ENCODE measurements around the gene CACNG8.
"Not testable (repeated sequence)": the region's sequence is repeated elsewhere in the genome, so short reads cannot be mapped to it uniquely, and the experiment has no call there.

CACNG8 gene

GRCh38 chr19:53994811-53995210 lies 32.1 kb downstream of the CACNG8 start:
- no peak for DNase-seq

GRCh38 chr19:53998223-53998622 lies 35.5 kb downstream of the CACNG8 start:
- no peak for DNase-seq

GRCh38 chr19:53999694-54000093 lies 37.0 kb downstream of the CACNG8 start:
- DNase-seq, result no peak

DNA sequence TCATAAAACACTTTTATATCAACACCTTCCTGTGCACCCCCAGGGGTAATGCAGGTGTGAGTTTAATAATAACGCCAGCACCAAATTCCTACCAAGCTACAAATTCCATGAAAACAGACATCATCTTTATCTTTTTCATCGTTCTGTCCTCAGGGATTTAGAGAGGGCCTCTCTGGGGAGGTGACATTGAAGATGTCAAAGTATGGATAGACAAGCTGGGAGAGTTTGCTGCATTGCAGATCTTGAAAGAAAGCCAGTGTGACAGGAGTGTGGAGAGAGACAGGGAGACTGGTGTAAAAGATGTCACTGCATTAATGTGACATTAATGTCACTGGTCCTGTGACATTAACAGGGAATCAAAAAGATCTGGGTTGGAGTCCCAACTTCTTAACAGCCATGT lies 38.8 kb downstream of the CACNG8 start:
- no peak for DNase-seq

GRCh38 chr19:54002495-54003315 lies 40.0 kb downstream of the CACNG8 start:
- no peak for DNase-seq

GRCh38 chr19:54009440-54009839 lies 46.7 kb downstream of the CACNG8 start:
- DNase-seq, result no peak

GRCh38 chr19:54010474-54010873 lies 47.7 kb downstream of the CACNG8 start:
- no peak for DNase-seq

GRCh38 chr19:54011507-54012211 lies 48.9 kb downstream of the CACNG8 start:
- no peak for DNase-seq

DNA sequence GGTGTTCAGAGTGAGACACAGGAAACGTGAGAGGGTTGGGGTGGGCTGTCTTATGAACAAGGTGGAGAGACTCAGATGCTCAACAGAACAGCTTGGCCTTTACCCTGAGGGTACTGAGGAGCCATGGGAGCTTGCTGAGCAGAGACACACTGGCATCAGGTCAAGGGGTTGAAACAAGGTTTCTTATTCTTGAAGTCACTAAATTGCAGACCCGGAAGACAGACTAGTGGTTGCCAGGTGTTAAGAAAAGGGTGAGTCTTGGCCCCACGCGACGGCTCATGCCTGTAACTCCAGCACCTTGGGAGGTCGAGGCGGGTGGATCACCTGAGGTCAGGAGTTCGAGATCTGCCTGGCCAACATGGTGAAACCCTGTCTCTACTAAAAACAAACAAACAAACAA lies 51.1 kb downstream of the CACNG8 start:
- DNase-seq, result no peak

DNA sequence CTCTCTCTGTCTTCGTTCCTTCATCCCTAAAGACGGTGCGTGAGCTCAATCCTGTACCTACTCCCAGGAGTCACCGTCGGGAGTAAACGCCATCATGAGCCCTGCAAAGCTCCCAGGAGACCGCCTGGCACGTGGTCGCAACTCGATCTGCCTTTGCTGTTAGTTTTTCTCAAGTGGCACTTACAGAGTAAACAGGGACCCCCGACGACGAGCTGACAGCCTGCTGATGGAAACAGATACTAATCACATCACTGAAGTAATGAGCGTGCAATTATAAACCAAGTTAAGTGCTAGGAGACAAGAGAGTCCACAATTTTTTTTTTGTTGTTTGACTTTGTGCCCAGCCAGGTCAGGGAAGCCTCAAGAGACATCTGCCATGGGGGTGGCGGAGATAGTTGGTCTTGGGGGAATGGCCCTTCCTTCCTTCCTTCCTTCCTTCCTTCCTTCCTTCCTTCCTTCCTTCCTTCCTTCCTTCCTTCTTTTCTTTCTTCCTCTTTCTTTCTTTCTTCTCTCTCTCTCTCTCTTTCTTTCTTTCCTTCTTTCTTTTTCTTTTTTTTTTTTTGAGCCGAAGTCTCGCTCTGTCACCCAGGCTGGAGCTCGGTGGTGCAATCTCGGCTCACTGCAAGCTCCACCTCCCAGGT lies 52.3 kb downstream of the CACNG8 start:
- peak; percentile 33 for DNase-seq

DNA sequence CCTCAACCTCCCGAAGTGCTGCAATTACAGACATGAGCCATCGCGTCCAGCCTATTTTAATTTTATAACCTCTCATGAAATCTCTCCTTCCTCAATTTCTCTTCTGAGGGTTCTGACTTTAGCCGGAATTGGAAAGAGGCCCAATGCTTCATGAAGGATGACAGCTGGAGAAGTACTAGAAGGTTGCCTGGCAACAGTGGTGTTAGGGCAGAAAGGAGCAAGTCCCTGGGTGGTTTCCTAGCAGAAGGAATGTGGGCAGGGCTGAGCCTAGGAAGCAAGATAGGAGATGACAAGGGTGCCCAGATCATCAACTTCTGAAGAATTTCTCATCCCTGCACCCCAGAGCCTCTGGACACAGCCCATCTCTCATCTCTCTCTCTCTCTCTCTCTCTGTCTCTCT lies 54.5 kb downstream of the CACNG8 start:
- no peak for DNase-seq

DNA sequence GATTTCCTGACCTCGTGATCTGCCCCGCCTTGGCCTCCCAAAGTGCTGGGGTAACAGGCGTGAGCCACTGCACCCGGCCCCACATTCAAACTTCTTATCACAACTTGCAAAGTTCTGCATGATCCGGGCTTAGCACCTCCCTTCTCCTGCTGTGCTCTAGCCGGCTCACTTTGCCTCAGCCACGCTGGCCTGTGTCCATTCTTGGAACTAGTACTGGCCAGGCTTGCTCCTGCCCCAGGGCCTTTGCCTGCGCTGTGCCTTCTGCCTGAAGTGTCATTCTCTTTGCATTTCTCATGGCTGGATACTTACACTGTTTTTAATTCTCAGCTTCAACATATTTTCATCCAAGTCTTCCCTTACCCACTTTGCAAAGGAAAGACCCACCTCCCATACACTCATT lies 58.6 kb downstream of the CACNG8 start:
- DNase-seq, result no peak

- no peak for DNase-seq
Measured at GRCh38 chr19:54021932-54022331, 59.2 kb downstream of the CACNG8 start.

GRCh38 chr19:54023191-54023590 lies 60.5 kb downstream of the CACNG8 start:
- no peak for DNase-seq

DNA sequence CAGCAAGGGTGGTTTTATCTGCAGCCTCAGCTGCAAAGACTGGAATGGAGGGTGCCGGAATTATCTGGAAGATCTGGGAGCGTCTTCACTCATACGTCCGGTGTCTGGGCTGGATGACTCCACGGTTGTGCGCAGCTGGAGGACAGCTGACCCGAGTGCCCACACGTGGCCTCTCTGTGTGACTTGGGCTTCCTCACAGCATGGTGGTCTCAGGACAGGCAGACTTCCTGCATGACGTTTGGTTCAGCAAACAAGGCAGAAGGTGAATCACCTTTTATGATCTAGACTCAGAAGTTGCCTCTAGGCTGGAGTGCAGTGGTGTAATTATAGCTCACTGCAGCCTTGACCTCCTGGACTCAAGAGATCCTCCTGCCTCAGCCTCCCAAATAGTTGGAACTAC lies 61.9 kb downstream of the CACNG8 start:
- DNase-seq, result no peak

DNA sequence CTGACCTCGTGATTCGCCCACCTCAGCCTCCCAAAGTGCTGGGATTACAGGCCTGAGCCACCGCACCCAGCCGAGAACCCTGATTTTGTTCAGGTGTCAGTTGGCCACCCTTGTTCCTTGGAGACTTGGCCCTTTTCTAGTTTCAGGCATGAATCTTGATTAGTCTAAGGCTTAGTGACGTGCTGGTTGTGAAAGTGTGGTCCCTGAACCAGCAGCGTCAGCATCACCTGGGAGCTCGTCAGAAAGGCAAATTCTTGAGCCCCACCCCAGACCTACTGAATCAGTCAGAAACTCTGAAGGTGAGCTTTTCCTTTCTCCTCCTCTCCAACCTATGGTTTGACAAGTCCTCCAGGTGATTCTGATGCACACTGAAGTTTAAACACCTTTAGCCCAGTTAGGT lies 63.9 kb downstream of the CACNG8 start:
- no peak for DNase-seq

DNA sequence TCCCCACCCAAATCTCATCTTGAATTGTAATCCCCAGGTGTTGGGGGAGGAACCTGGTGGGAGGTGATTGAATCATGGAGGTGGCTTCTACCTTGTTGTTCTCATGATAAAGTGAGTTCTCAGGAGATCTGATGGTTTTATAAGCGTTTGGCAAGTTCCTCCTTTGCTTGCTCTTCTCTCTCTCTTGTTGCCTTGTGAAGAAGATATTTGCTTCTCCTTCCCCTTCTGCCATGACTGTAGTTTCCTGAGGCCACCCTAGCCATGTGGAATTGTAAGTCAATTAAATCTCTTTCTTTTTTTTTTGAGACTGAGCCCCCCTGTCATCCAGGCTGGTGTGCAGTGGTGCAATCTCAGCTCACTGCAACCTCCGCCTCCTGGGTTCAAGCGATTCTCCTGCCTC lies 66.6 kb downstream of the CACNG8 start:
- no peak for DNase-seq

DNA sequence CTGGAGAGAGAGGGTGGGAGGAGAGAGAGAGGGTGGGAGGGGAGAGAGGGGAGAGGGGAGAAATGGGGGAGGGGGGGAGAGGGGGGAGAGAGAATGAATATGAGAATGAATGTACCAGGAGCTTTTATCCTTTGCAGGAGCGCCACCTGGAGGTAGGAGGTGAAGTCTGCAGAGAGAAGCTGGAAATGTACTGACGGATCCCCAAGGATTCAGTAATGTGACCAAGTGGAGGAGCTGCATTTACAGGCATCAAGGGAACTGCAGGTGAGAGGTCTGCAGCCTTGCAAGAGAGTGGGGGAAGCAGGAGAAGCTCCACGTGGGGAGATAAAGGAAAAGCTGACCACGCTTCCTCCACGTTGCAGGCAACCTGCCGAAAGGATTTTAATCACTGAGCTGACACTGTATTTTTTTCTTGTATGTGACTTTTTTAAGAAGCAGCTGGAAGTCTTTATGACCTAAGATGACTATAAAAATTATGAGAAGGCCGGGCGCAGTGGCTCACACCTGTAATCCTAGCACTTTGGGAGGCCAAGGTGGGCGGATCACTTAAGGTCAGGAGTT lies 67.3 kb downstream of the CACNG8 start:
- no peak for DNase-seq

- DNase-seq, result no peak
Measured at GRCh38 chr19:54030895-54031586, 68.3 kb downstream of the CACNG8 start.

DNA sequence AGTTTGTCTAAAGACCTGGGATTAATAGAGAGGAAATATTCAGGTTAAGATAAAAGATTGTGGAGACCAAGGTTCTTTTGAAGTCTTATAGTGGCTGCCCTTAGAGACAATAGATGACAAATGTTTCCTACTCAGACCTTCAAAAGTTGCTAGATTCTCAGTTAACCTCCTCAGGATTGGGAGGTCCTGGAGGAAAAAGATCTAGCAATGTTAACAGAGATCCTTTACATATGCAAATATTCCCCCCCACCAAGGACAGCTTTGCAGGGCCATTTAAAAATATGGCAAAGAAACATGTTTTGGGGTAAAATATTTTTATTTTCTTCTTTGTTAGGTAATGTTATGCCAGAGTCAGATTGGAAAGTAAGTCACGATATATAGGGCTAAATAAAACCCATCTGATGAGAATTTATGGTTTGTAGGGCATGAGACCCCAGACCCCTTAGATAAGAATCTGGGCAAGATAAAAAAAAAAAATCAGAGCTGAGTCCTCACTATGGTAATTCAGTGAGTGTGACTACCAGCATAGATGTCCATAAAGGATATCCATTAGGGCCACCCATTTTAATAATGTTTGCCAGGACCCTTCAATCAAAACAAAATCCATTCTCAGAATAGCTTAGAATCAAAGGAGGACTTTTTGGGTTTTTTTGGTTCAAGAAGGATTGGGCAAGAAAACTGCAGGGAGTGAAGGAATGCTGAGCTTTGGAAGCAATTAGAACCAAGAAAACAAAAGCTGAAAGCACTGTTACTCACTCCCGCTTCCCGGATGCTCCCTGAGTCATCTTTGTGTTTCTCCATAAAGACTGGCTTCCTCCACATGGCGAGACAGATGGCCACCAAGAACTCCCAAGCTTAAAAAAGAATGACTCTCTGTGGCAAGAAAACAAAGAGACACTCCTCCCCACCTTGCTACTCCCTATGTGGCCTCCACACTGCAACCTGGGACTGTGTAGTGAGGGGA lies 72.8 kb downstream of the CACNG8 start:
- no peak for DNase-seq

DNA sequence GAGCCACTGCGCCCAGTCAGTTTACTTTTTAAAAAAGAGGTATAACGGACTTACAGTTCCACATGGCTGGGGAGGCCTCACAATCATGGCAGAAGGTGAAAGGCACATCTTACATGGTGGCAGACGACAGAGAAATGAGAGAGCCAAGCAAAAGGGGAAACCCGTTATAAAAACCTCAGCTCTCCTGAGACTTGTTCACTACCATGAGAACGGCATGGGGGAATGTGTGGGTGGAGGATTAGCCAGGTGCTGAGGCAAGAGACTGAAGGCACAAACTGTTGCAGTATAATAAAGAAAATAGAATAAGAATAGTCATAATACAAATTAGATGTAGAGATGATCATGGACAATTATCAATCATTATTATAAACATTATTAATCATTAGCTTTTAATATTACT lies 73.8 kb downstream of the CACNG8 start:
- DNase-seq, result not testable (repeated sequence)

Data from DMS153 (cell line).